ENCODE measurements around the gene FGD3. TPM values are rescaled to one million over a fixed set of nuclear protein-coding genes. Genes with fewer than 3 reads are reported as not detected.
"Not testable (repeated sequence)": the region's sequence is repeated elsewhere in the genome, so short reads cannot be mapped to it uniquely, and the experiment has no call there.

Gene FGD3, protein sequence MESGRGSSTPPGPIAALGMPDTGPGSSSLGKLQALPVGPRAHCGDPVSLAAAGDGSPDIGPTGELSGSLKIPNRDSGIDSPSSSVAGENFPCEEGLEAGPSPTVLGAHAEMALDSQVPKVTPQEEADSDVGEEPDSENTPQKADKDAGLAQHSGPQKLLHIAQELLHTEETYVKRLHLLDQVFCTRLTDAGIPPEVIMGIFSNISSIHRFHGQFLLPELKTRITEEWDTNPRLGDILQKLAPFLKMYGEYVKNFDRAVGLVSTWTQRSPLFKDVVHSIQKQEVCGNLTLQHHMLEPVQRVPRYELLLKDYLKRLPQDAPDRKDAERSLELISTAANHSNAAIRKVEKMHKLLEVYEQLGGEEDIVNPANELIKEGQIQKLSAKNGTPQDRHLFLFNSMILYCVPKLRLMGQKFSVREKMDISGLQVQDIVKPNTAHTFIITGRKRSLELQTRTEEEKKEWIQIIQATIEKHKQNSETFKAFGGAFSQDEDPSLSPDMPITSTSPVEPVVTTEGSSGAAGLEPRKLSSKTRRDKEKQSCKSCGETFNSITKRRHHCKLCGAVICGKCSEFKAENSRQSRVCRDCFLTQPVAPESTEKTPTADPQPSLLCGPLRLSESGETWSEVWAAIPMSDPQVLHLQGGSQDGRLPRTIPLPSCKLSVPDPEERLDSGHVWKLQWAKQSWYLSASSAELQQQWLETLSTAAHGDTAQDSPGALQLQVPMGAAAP
- total RNA-seq: 2.8 TPM
- 1 to 10 TPM; 2.4 to 4.8 (median 3.2) TPM for polyA plus RNA-seq (ENCODE audit: insufficient read depth in 1 of 8, insufficient read length in 8 of 8, low replicate concordance in 1 of 8)
- long read RNA-seq, donor 1: 0 reads
- long read RNA-seq, donor 2: 0 reads
- long read RNA-seq, donor 3, partial matches to known transcripts: 0 of 1 reads
- long read RNA-seq, donor 3, other reads (novel, unspliced or antisense): 0 of 1 reads
- long read RNA-seq, donor 4: 0 reads
- long read RNA-seq, donor 5: 0 reads
- long read RNA-seq, donor 6: 0 reads
- long read RNA-seq, donor 7: 0 reads
- long read RNA-seq, donor 8: 0 reads
- long read RNA-seq, donor 9: 0 reads
- long read RNA-seq, donor 10, partial matches to known transcripts: 0 of 2 reads
- long read RNA-seq, donor 10, other reads (novel, unspliced or antisense): 0 of 2 reads
- long read RNA-seq, donor 11, partial matches to known transcripts: 0 of 1 reads
- long read RNA-seq, donor 11, other reads (novel, unspliced or antisense): 0 of 1 reads

DNA sequence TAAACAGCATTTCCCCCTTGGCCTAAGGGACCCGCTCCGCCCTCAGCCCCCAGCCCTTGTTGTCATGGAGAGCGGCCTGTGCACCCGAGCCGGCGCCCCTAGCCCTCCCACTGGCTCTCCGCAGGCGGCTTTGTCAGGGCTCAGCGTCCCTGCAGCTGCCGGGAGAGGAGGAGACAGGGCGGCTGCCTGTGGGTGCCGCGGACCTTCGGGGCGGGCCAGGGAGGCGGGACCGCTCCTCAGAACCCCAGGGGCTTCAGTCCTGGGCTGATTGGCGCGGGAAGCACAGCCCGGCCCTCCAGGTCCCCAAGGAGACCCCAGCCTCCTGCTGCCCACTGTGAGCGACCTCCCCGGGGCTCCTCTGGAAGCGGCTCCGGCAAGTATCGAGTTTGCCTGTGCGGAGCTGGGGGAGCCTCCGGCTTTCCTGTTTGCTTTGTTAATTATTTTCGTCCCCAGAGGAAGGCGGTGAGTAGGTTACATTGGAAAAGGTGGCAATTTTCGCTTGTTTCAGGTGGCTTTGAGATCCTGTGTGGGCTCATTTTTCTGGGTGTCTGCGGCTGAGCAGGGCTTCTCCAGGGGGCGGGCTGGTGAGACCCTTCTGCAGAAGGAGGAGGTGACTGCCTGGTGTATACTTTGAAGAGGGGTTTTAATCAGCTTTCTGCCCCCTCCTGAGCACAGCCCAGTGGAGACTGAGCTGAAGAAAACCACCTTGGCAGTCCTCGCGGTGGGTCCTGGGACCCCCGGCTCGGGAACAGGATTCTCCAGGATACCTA, at the start of gene FGD3:
TSS of gene FGD3 (plus strand) at position 256 of the 770 bp plus-strand sequence. CDS start 28,734 bp downstream, outside the sequence.
- Histone ChIP-seq H3K36me3 (ENCODE audit: control insufficient read depth, insufficient read depth, low read length) (no peaks in the 10 kb centered on the region), H3K9me3 (replicated peaks; ENCODE audit: control insufficient read depth, low read depth, low read length) (no peaks in the 10 kb centered on the region), H3K4me3 (ENCODE audit: low read length) (peak within 1 kb of the TSS; percentile 60), H3K27ac (ENCODE audit: low read length) (no peak within 1 kb of the TSS), H3K4me1 (ENCODE audit: control insufficient read depth, insufficient read depth, low read length) (peaks cover 51% of the 10 kb centered on the region), H3K27me3 (ENCODE audit: control insufficient read depth, insufficient read depth, low read length) (peaks cover 14% of the 10 kb centered on the region)
- WGBS (ENCODE audit: insufficient coverage): under 1% methylated on average over 32 of the region's 36 CpGs
- peak; percentile 53 for DNase-seq

DNA sequence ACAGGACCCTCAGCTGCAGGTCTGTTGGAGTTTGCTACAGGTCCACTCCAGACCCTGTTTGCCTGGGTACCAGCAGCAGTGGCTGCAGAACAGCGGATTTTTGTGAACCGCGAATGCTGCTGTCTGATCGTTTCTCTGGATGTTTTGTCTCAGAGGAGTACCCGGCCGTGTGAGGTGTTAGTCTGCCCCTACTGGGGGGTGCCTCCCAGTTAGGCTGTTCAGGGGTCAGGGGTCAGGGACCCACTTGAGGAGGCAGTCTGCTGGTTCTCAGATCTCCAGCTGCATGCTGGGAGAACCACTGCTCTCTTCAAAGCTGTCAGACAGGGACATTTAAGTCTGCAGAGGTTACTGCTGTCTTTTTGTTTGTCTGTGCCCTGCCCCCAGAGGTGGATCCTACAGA, 42.2 kb upstream of the FGD3 start:
- not testable (repeated sequence) for H3K27ac ChIP-seq (ENCODE audit: low read length); H3K4me3 ChIP-seq (ENCODE audit: low read length); H3K9me3 ChIP-seq (replicated peaks; ENCODE audit: control insufficient read depth, low read depth, low read length); H3K27me3 ChIP-seq (ENCODE audit: control insufficient read depth, insufficient read depth, low read length); H3K36me3 ChIP-seq (ENCODE audit: control insufficient read depth, insufficient read depth, low read length); H3K4me1 ChIP-seq (ENCODE audit: control insufficient read depth, insufficient read depth, low read length); DNase-seq
- no CpG with 5 or more reads among the region's 6 CpGs for WGBS (ENCODE audit: insufficient coverage)

DNA sequence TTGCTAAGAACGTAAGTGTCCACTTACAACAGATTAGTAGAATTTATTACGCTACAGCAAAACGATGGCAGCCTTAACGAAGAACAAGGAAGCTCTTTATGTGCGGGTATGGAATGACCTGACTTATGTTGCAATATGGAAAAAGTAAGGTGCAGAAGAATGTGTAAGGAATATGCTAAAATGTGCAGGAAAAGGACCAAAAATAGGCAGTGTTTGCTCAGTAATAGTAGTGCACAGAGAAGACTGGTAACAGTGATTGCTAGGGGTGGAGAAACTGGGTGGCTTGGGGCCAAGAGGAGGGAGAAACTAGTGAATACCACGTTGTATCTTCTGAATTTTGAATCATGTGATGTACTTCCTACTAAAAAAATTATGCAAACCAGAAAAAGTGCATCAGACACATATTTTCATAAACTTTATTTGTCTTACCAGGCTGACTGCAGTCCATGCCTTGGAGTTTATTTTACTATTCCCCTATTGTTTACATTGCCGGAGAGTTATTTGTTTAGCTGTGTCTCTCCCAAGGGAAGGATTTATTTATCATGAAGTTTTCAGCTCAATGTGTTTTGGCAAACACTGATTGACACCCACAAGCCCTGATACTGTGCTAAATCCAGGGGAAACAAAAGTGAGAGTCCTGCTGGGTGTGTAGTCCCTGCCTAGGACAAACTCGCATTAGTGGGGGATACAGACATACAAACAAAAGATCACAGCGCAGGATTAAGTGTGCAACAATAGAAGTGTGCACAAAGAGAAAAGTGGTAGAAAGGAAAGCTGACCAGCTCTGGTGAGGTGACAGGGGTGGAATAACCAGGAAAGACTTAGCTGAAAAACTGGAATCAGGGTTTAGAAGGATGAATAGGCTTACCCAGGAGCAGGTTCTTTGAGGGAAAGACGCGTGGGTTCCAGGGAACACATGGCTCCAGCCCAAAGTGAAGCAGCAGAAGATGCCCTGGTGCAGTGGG, 35.5 kb upstream of the FGD3 start:
- H3K4me1 ChIP-seq (ENCODE audit: control insufficient read depth, insufficient read depth, low read length): peaks cover 3% of the 10 kb centered on the region

DNA sequence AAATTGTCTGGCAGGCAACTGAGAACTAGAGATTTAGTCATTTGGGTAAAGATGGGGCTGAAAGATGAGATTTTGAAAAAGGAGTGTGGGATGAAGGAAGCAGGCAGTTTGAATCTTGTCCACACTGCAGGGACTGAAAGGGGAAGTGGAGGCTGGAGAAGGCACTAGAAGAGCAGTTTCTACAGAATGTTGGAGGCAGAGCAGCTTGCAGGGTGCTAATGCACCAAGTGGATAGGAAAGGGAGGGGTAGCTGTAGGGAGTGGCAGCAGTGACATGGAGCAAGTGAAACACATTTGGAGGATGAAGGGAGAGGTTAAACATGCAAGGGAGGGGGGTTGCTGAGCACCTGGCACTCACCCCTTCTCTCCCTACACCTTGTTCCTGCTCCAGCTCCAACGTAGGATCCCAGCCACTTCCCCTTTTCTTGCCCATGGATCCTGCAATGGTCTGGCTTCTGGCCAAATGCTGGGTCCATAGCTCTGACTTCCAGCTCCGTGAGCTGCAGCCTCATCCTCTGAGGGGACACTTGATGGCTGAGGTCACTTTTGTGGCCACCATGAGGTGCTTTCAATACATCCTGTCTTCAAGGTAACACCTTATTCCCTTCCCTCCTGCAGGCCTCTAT, 30.0 kb upstream of the FGD3 start:
- 8% methylated on average over 2 of the region's 2 CpGs for WGBS (ENCODE audit: insufficient coverage)
- Histone ChIP-seq H3K4me1 (ENCODE audit: control insufficient read depth, insufficient read depth, low read length) (no peaks in the 10 kb centered on the region), H3K27me3 (ENCODE audit: control insufficient read depth, insufficient read depth, low read length) (peaks cover 5% of the 10 kb centered on the region), H3K36me3 (ENCODE audit: control insufficient read depth, insufficient read depth, low read length) (no peaks in the 10 kb centered on the region), H3K27ac (ENCODE audit: low read length) (no peak overlapping the region), H3K9me3 (replicated peaks; ENCODE audit: control insufficient read depth, low read depth, low read length) (no peaks in the 10 kb centered on the region), H3K4me3 (ENCODE audit: low read length) (no peak overlapping the region)
- peak; percentile 22 for DNase-seq

More for the DNA sequence above, 35.5 kb upstream of the FGD3 start:
- Histone ChIP-seq H3K27ac (ENCODE audit: low read length) (no peak overlapping the region), H3K36me3 (ENCODE audit: control insufficient read depth, insufficient read depth, low read length) (no peaks in the 10 kb centered on the region), H3K9me3 (replicated peaks; ENCODE audit: control insufficient read depth, low read depth, low read length) (no peaks in the 10 kb centered on the region), H3K27me3 (ENCODE audit: control insufficient read depth, insufficient read depth, low read length) (peaks cover 5% of the 10 kb centered on the region), H3K4me3 (ENCODE audit: low read length) (no peak overlapping the region)
- DNase-seq: peak; percentile 54
- 66% methylated on average over 7 of the region's 11 CpGs for WGBS (ENCODE audit: insufficient coverage)

DNA sequence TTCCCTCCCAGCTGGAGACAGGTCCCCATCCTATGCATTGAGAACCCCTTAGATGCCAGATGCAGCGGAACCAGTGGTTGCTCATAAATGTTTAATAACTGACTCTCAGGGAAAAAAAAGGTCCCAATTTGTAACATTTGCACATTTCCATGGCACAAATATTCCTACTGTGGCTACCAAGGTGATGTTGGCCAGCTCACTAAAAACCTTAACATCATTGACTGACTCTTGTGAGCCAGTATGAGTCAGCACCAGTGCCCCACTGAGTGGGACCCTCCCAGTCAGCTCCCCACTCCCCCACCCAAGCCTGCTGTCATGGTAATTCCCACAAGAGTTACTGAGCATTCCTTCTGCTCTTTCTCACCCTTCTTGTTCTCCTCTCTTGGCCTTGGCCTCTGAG, 26.9 kb upstream of the FGD3 start:
- no CpG with 5 or more reads among the region's 1 CpG for WGBS (ENCODE audit: insufficient coverage)
- H3K9me3 ChIP-seq (replicated peaks; ENCODE audit: control insufficient read depth, low read depth, low read length): no peaks in the 10 kb centered on the region
- no peaks in the 10 kb centered on the region for H3K4me1 ChIP-seq (ENCODE audit: control insufficient read depth, insufficient read depth, low read length)
- no peak for DNase-seq
- H3K4me3 ChIP-seq (ENCODE audit: low read length): no peak overlapping the region
- H3K27ac ChIP-seq (ENCODE audit: low read length): no peak overlapping the region
- no peaks in the 10 kb centered on the region for H3K36me3 ChIP-seq (ENCODE audit: control insufficient read depth, insufficient read depth, low read length)
- H3K27me3 ChIP-seq (ENCODE audit: control insufficient read depth, insufficient read depth, low read length): no peaks in the 10 kb centered on the region

DNA sequence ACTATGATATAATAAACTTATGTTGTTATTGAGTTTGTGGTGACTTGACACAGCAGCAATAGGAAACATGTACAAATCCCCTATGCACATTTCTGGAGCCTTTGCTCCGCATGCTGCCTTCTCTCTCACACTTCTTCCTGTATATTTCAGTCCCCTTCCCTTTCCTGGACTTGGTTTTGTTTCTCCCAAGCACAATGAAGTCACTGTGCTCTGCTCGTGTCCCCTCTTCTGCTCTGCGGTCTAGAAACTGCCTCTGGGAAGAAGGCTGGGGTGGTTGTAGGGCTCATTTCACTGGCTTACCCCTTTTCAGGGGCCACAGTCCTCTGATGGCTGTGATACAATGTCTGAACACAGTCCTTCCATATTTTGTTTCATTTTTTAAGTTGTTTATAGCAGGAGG, 15.7 kb upstream of the FGD3 start:
- no peak overlapping the region for H3K27ac ChIP-seq (ENCODE audit: low read length)
- H3K27me3 ChIP-seq (ENCODE audit: control insufficient read depth, insufficient read depth, low read length): no peaks in the 10 kb centered on the region
- DNase-seq: no peak
- no peak overlapping the region for H3K4me3 ChIP-seq (ENCODE audit: low read length)
- H3K9me3 ChIP-seq (replicated peaks; ENCODE audit: control insufficient read depth, low read depth, low read length): peaks cover 2% of the 10 kb centered on the region
- no peaks in the 10 kb centered on the region for H3K4me1 ChIP-seq (ENCODE audit: control insufficient read depth, insufficient read depth, low read length)
- no peaks in the 10 kb centered on the region for H3K36me3 ChIP-seq (ENCODE audit: control insufficient read depth, insufficient read depth, low read length)
- no CpG with 5 or more reads among the region's 3 CpGs for WGBS (ENCODE audit: insufficient coverage)

DNA sequence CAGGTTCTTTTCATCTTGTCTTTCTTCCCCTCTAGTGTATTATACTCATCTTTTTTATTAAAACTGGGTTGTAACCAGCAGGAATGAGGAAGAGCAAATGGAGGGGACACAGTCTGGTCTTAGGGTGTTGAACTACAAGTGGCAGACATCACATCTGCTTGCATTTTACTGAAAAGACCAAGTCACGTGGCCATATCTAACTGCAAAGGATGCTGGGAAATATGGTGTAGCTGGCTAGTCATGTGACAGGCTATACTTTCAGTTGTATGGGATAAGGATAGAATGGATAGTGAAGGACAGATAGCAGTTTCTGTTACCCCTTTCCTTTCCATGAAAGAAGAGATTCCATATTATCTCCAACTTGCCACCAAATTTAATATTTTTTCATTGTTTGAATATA, 13.0 kb upstream of the FGD3 start:
- Histone ChIP-seq H3K4me1 (ENCODE audit: control insufficient read depth, insufficient read depth, low read length) (no peaks in the 10 kb centered on the region), H3K27ac (ENCODE audit: low read length) (no peak overlapping the region), H3K36me3 (ENCODE audit: control insufficient read depth, insufficient read depth, low read length) (no peaks in the 10 kb centered on the region), H3K27me3 (ENCODE audit: control insufficient read depth, insufficient read depth, low read length) (no peaks in the 10 kb centered on the region), H3K9me3 (replicated peaks; ENCODE audit: control insufficient read depth, low read depth, low read length) (peaks cover 2% of the 10 kb centered on the region), H3K4me3 (ENCODE audit: low read length) (no peak overlapping the region)
- DNase-seq: no peak
- no CpG with 5 or more reads among the region's 1 CpG for WGBS (ENCODE audit: insufficient coverage)

DNA sequence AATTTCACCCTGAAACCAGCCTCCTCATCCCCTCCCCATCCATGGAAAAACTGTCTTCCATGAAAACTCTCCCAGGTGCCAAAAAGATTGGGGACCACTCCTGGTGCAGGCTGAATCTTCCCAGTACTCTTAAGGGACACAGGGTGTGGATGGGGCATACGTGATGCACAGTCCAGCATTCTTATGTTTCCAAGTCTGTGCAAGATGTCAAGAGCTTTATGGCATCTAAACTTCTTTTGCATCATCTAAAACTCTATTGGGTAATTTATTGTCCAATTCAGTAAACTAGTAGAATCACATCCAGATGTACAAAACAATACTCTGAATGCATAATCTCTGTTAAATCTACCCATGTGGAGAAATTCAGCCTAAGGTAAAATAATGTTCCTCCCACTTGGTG, 9.3 kb upstream of the FGD3 start:
- no peaks in the 10 kb centered on the region for H3K9me3 ChIP-seq (replicated peaks; ENCODE audit: control insufficient read depth, low read depth, low read length)
- no CpG with 5 or more reads among the region's 1 CpG for WGBS (ENCODE audit: insufficient coverage)
- no peaks in the 10 kb centered on the region for H3K27me3 ChIP-seq (ENCODE audit: control insufficient read depth, insufficient read depth, low read length)
- H3K4me1 ChIP-seq (ENCODE audit: control insufficient read depth, insufficient read depth, low read length): peaks cover 19% of the 10 kb centered on the region
- H3K36me3 ChIP-seq (ENCODE audit: control insufficient read depth, insufficient read depth, low read length): no peaks in the 10 kb centered on the region
- H3K27ac ChIP-seq (ENCODE audit: low read length): no peak overlapping the region
- no peak for DNase-seq
- no peak overlapping the region for H3K4me3 ChIP-seq (ENCODE audit: low read length)

Measured in muscle of leg (tissue), 16 donors.